PFSK-1 (cell line): Measurements from ENCODE around the gene MYH7.

Source experiments
- FOXP2 ChIP-seq: optimal IDR thresholded peaks from 2 replicates; pipeline ENCODE3; 2011; ENCODE audit warnings: borderline replicate concordance, control low read depth, inconsistent platforms; ENCODE audit not compliant: insufficient read depth; ENCODE audit errors: extremely low read length, extremely low read depth
- POLR2AphosphoS5 ChIP-seq: IDR thresholded peaks from 2 replicates; pipeline ENCODE4 v1.6.1; 2012; ENCODE audit warnings: low read depth, mild to moderate bottlenecking, control low read depth, low read length, moderate library complexity
- SIN3A ChIP-seq: IDR thresholded peaks from 2 replicates; pipeline ENCODE4 v1.6.1; 2012; ENCODE audit warnings: mild to moderate bottlenecking, low read length, moderate library complexity, borderline replicate concordance; ENCODE audit not compliant: insufficient read depth
- TAF1 ChIP-seq: IDR thresholded peaks from 2 replicates; pipeline ENCODE4 v1.6.1; 2012; ENCODE audit warnings: low read length, control low read depth, borderline replicate concordance; ENCODE audit not compliant: insufficient read depth
- TF ChIP-seq, protein P1 (sequence below), 2 experiments: IDR thresholded peaks; 2 replicates each; pipeline versions ENCODE4 v1.6.1 to v1.8.0; 2011 to 2012; ENCODE audit warnings: low read depth in 2 of 2, low read length in 2 of 2, control low read depth in 1 of 2, inconsistent platforms in 1 of 2, mild to moderate bottlenecking in 1 of 2, moderate library complexity in 1 of 2; ENCODE audit not compliant: insufficient read depth in 1 of 2

Gene MYH7

DNA sequence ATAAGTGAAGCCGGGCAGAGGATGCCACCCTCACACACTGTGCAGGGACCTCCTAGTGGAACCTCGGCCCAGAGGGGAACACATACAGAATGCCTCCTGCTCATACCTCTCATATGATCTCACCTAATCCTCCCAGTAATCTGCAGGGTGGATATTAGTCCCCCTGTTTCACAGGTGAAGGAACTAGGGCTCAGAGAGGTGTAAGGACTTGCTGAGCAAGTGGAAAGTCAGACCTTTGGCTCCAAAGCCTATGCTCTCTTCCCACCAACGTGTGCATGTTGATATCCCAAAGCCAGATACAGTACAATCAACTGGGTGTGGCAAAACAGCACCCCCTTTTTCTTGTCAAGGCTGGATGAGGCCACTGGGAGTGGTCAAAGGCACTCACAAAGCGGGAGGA is 31.6 kb downstream of the MYH7 start:
- TF ChIP-seq POLR2AphosphoS5 (no peak), TAF1 (no peak), SIN3A (no peak), FOXP2 (no peak)
- TF ChIP-seq, protein P1, sequence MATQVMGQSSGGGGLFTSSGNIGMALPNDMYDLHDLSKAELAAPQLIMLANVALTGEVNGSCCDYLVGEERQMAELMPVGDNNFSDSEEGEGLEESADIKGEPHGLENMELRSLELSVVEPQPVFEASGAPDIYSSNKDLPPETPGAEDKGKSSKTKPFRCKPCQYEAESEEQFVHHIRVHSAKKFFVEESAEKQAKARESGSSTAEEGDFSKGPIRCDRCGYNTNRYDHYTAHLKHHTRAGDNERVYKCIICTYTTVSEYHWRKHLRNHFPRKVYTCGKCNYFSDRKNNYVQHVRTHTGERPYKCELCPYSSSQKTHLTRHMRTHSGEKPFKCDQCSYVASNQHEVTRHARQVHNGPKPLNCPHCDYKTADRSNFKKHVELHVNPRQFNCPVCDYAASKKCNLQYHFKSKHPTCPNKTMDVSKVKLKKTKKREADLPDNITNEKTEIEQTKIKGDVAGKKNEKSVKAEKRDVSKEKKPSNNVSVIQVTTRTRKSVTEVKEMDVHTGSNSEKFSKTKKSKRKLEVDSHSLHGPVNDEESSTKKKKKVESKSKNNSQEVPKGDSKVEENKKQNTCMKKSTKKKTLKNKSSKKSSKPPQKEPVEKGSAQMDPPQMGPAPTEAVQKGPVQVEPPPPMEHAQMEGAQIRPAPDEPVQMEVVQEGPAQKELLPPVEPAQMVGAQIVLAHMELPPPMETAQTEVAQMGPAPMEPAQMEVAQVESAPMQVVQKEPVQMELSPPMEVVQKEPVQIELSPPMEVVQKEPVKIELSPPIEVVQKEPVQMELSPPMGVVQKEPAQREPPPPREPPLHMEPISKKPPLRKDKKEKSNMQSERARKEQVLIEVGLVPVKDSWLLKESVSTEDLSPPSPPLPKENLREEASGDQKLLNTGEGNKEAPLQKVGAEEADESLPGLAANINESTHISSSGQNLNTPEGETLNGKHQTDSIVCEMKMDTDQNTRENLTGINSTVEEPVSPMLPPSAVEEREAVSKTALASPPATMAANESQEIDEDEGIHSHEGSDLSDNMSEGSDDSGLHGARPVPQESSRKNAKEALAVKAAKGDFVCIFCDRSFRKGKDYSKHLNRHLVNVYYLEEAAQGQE (IDR thresholded peaks at IDR 0.05; ENCODE audit: insufficient read depth in 1 of 2, low read depth in 2 of 2, low read length in 2 of 2) = no peak

DNA sequence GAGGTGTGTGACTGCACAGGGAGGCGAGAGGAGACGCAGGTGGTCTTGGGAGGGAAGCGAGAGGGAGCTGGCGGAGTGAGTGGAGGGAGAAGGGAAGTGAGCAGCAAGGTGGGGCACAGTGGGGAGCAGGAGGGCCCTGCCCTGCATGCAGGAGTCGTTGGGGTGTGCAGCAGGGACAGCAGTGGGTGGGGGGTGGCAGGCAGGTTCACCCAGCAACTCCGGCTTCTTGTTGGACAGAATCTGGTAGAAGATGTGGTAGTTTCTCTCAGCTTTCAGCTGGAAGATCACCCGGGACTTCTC is 32.4 kb downstream of the MYH7 start:
- TF ChIP-seq POLR2AphosphoS5 (no peak), FOXP2 (no peak), TAF1 (no peak), SIN3A (no peak)
- TF ChIP-seq, protein P1 (IDR thresholded peaks at IDR 0.05; ENCODE audit: insufficient read depth in 1 of 2, low read depth in 2 of 2, low read length in 2 of 2) = no peak

DNA sequence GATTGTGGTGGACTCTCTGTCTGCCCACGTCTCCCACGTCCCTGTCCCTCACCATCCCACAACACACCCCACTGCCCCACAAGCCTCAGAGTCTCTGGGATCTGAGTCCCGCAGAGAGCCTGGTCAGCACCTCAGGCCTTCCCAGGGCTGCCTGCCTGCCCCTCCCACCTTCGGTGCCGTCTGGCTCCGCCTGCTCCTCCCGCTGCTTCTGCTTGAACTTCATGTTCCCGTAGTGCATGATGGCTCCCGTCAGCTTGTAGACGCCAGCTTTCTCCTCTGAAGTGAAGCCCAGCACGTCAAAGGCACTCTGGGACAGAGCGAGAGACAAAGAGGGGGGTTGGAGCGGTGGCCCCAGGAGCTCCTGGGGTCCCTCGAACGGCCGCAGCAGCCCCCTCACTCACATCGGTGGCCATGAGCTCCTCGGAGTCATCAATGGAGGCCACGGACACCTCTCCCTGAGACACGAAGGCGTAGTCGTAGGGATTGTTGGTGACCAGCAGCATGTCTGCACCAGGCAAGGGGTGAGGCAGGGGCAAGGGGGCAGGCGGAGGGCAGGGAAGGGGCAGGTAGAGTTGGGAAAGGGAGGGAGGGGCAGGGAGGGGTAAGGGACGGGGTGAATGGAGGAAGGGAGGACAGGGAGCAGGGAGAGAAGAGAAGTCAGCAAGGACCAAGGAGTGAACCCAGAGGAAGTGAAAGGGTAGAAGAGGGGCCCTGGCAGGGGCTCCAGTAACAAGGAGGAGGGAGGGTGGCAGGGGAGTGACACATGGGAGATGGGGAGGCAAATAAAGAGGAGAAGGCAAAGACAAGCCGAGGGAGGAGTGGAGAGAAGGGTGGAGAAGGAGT is 32.9 kb downstream of the MYH7 start:
- TF ChIP-seq, protein P1 (IDR thresholded peaks at IDR 0.05; ENCODE audit: insufficient read depth in 1 of 2, low read depth in 2 of 2, low read length in 2 of 2) = no peak
- TF ChIP-seq SIN3A = no peak
- TF ChIP-seq TAF1 = no peak
- TF ChIP-seq POLR2AphosphoS5 = no peak
- no peak for TF ChIP-seq FOXP2

DNA sequence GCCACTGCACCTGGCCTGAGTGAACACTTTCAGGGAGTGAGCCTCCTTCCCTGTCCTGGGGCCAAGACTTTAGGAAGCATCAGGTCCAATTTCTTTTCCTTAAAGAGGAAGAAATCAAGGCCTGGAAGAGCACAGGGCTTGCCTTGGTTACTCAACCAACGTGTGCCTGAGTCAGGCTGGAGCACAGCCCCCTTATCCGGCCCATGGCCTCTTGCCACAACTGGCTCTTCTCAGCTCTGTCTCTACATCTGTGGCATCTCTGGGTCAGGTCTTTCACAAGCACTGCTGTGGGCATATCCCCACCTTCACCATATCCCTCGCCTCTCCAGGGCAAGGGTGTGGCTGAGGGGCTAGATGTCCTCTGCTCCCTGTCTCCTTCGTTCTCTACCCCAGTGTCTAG is 34.2 kb downstream of the MYH7 start:
- no peak for TF ChIP-seq POLR2AphosphoS5
- TF ChIP-seq FOXP2 = no peak
- no peak for TF ChIP-seq SIN3A
- TF ChIP-seq, protein P1 (IDR thresholded peaks at IDR 0.05; ENCODE audit: insufficient read depth in 1 of 2, low read depth in 2 of 2, low read length in 2 of 2) = no peak

DNA sequence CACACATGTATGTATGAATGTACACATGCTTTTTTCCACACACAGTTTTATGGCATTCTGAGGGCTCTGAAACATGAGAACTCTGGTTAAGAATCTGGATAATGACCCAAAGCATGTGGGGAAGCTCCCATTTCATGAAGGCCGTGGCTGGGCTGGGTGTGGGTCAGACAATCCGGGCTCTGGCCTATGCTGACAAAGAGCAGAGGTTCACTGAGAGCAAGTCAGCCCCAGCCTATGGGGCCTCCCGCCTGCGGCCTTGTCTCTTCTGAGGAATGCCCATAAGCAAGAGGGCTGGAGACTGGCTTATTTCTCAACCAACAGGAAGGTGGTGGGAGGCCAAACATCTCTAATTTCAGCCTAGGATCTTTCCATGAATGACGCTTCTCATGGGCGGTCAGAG is 35.9 kb downstream of the MYH7 start:
- TF ChIP-seq, protein P1 (IDR thresholded peaks at IDR 0.05; ENCODE audit: insufficient read depth in 1 of 2, low read depth in 2 of 2, low read length in 2 of 2) = no peak
- TF ChIP-seq POLR2AphosphoS5 (no peak), SIN3A (no peak), TAF1 (no peak), FOXP2 (no peak)
